C4-2B (cell line): Measurements from ENCODE around the gene CCDC40.

ENCODE experiments used
- H3K27ac ChIP-seq: fragments of 450-650 bp; 2 replicates; pipeline ENCODE4 v1.5.1; 2017
- ZFX ChIP-seq: fragments of 450-650 bp; IDR thresholded peaks from 2 replicates; pipeline ENCODE4 v1.6.1; 2017
- TF ChIP-seq, protein P1 (sequence below): fragments of 450-650 bp; conservative IDR thresholded peaks from 2 replicates; pipeline ENCODE4 v1.5.1; 2017; ENCODE audit warnings: mild to moderate bottlenecking

Gene CCDC40

DNA sequence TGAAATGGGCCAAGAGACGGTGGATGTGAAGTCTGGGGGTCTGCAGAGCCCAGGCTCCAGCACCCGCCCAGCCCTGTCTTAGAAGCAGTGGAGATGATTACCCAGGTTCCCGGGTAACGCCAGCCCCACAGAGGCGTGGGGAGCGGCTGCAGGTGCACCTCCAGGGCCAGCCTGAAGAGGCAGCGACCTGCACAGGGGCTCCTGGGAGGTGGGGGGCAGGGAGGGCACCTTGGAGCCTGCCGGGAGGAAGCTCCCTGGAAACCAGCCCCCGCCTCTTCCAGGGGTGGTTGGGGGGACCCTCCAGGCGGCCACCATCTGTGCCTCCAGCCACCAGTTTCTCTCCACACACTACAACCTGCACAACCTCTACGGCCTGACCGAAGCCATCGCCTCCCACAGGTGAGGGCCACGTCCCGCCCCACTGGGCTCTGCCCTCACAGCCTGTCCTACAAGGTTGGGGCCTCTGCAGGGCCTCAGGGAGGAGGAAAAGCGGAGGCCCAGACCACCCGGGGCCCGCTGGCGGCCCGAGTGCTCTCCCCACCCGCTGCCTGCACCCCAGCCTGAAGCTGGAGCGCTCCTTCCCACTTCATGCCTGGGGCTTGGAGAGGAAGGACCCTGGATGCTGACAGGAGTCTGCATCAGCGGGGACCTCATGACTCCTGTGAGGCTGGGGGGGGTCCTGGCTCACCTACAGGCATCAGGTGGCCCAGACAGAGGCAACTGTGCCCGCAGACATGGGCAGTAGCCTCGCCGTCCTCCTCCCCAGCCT, 75.4 kb downstream of the CCDC40 start:
- no peak overlapping the region for H3K27ac ChIP-seq
- no peak for TF ChIP-seq ZFX
- TF ChIP-seq, protein P1, sequence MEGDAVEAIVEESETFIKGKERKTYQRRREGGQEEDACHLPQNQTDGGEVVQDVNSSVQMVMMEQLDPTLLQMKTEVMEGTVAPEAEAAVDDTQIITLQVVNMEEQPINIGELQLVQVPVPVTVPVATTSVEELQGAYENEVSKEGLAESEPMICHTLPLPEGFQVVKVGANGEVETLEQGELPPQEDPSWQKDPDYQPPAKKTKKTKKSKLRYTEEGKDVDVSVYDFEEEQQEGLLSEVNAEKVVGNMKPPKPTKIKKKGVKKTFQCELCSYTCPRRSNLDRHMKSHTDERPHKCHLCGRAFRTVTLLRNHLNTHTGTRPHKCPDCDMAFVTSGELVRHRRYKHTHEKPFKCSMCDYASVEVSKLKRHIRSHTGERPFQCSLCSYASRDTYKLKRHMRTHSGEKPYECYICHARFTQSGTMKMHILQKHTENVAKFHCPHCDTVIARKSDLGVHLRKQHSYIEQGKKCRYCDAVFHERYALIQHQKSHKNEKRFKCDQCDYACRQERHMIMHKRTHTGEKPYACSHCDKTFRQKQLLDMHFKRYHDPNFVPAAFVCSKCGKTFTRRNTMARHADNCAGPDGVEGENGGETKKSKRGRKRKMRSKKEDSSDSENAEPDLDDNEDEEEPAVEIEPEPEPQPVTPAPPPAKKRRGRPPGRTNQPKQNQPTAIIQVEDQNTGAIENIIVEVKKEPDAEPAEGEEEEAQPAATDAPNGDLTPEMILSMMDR, result no peak

DNA sequence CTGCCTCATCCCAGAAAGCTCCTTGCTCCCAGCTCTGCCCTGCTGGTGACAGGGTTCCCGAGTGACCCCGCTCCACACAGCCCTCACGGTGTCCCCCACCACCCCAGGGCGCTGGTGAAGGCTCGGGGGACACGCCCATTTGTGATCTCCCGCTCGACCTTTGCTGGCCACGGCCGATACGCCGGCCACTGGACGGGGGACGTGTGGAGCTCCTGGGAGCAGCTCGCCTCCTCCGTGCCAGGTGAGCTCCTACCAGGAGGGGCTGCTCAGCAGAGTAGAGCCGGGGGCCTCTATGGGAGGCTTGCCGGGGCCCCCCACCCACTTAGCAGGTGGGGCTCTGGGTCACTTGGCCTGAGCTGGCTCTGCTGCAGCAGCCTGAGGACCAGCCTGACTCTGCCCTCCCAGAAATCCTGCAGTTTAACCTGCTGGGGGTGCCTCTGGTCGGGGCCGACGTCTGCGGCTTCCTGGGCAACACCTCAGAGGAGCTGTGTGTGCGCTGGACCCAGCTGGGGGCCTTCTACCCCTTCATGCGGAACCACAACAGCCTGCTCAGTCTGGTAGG, 76.1 kb downstream of the CCDC40 start:
- TF ChIP-seq, protein P1, result no peak
- TF ChIP-seq ZFX, result no peak
- H3K27ac ChIP-seq, result no peak overlapping the region

DNA sequence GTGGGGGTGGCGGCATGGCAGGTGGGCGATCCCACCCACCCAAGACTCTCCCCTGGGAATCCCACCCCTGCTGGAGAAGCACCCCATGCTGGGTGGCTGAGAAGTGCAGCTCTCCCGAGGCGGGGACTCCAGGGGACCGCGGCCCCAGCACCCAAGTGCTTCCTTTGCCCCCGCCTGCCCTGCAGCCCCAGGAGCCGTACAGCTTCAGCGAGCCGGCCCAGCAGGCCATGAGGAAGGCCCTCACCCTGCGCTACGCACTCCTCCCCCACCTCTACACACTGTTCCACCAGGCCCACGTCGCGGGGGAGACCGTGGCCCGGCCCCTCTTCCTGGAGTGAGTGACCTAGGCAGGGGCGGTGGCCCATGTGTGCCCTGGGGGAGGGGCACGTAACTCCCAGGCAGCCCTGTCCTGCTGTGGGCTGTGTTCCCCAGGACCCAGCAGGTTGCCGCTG, 76.6 kb downstream of the CCDC40 start:
- TF ChIP-seq, protein P1, result no peak
- TF ChIP-seq ZFX, result no peak

DNA sequence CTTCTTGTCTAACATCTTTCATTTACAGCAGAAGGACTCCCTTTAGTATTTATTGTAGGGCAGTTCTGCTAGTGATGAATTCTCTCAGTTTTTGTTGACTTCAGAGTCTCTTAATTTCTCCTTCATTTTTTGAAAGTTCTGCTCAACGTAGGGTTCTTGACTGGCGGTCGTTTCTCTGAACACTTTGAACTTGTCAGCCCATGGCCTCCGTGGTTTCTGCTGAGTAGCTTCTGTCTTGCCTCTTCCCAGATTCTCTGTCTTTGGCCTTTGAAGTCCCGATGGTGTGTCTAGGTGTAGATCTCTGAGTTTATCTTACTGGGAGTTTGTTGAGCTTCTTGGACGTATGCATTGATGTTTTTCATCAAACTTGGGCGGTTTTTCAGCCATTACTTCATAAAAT, 78.3 kb downstream of the CCDC40 start:
- TF ChIP-seq ZFX, result no peak
- TF ChIP-seq, protein P1, result no peak
- no peak overlapping the region for H3K27ac ChIP-seq

More for the DNA sequence above, 76.6 kb downstream of the CCDC40 start:
- no peak overlapping the region for H3K27ac ChIP-seq

DNA sequence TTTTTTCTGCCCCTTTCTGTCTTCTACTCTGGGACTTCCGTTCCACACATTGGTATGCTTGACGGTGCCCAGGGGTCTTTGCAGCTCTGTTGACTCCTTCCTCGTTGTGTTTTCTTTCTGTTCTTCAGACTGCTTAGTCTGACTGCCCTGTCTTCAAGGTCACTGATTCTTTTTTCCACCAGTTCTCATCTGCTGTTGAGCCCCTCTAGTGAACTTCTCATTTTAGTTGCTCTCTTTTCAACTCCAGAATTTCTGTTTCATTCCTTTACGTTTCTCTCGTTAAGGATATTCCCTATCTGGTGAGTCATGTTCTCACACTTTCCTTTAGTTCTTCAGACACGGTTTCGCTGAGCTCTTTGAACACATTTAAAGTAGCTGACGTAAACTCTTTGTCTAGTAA, 78.7 kb downstream of the CCDC40 start:
- TF ChIP-seq ZFX, result no peak
- TF ChIP-seq, protein P1, result no peak
- H3K27ac ChIP-seq, result no peak overlapping the region

DNA sequence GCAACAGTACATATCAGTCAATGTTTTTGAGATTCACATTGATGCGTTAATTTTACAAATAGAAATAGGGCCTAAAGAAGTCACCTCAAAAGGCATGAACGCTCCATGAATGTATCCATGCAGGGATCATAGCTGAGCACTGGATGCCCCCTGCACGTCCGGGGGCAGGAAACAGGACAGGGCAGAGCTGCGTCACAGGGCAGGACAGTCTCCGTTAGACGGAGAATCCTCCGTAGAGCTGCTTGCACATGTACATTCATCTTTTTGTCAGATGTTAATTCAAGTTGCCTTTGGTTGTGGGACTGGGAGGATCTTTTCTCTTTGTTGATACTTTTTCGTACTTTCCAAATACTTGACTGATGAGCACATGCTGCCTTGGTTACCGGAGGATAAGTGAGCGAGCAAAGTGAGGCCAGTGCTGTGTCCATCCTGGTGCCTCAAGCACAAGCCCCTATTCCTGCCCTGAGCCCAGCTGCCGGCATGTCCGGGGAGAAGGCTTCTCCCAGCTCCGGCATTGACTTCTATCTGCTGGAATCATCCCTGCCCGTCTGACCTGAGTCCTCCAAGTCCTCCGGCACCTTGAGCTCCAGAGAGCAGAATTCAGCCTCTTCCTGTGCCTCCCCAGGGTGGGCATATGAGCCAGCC, 80.0 kb downstream of the CCDC40 start:
- H3K27ac ChIP-seq, result no peak overlapping the region
- TF ChIP-seq, protein P1, result no peak
- TF ChIP-seq ZFX, result no peak

DNA sequence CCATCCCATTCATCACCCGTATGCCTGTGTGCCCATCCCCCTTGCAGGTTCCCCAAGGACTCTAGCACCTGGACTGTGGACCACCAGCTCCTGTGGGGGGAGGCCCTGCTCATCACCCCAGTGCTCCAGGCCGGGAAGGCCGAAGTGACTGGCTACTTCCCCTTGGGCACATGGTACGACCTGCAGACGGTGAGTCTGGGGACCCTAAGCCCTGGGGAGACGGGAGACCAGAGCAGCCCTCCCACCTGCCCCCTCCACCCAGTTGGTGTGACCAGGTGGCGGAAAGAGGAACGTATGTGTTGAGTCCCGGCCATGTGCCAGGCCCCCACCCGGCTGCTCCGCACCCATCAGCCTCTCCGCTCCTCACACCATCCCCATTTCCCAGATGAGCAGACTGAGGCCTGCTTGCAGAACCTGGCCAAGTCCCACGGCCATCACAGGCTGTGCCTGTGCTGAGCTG, 80.5 kb downstream of the CCDC40 start:
- TF ChIP-seq, protein P1, result no peak
- no peak for TF ChIP-seq ZFX
- H3K27ac ChIP-seq, result no peak overlapping the region
